ENCODE results near the gene TSEN2.

- TF ChIP-seq, protein P1, sequence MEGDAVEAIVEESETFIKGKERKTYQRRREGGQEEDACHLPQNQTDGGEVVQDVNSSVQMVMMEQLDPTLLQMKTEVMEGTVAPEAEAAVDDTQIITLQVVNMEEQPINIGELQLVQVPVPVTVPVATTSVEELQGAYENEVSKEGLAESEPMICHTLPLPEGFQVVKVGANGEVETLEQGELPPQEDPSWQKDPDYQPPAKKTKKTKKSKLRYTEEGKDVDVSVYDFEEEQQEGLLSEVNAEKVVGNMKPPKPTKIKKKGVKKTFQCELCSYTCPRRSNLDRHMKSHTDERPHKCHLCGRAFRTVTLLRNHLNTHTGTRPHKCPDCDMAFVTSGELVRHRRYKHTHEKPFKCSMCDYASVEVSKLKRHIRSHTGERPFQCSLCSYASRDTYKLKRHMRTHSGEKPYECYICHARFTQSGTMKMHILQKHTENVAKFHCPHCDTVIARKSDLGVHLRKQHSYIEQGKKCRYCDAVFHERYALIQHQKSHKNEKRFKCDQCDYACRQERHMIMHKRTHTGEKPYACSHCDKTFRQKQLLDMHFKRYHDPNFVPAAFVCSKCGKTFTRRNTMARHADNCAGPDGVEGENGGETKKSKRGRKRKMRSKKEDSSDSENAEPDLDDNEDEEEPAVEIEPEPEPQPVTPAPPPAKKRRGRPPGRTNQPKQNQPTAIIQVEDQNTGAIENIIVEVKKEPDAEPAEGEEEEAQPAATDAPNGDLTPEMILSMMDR (conservative IDR thresholded peaks at IDR 0.05; ENCODE audit: low read length) = no peak
- no peak for TF ChIP-seq EZH2phosphoT487 (IDR thresholded peaks at IDR 0.05; ENCODE audit: borderline replicate concordance, low read depth, low read length)
These were observed 25.2 kb downstream of the TSEN2 start for GRCh38 chr3:12509466-12509865.
